GM23248 (cell line): Measurements from ENCODE around the gene ANHX. TPM values are rescaled to one million over a fixed set of nuclear protein-coding genes. Genes with fewer than 3 reads are reported as not detected.

Source experiments
- DNase-seq: peaks from one replicate; pipeline ENCODE4 v3.0.0-alpha.2; 2015
- H2AFZ ChIP-seq: fragments of 200-600 bp; sonication (generic); 2 replicates; pipeline ENCODE4 v1.6.1; 2016; ENCODE audit warnings: antibody characterized with exemption
- H3F3A ChIP-seq: fragments of 200-600 bp; sonication (generic); 2 replicates; pipeline ENCODE4 v1.6.1; 2016; ENCODE audit warnings: mild to moderate bottlenecking, antibody characterized with exemption, mixed run types; ENCODE audit not compliant: insufficient read depth
- H3K27ac ChIP-seq: fragments of 200-600 bp; sonication (generic); 2 replicates; pipeline ENCODE4 v1.5.1; 2016; ENCODE audit warnings: mild to moderate bottlenecking
- H3K27me3 ChIP-seq: fragments of 200-600 bp; sonication (generic); replicated peaks from 2 replicates; pipeline ENCODE4 v1.6.1; 2016; ENCODE audit warnings: mild to moderate bottlenecking; ENCODE audit not compliant: insufficient read depth
- H3K36me3 ChIP-seq: fragments of 200-600 bp; sonication (generic); 2 replicates; pipeline ENCODE4 v1.6.1; 2016; ENCODE audit warnings: low read depth, mild to moderate bottlenecking
- H3K4me1 ChIP-seq: fragments of 200-600 bp; sonication (generic); 2 replicates; pipeline ENCODE4 v1.6.1; 2016; ENCODE audit warnings: mild to moderate bottlenecking; ENCODE audit not compliant: insufficient read depth
- H3K4me2 ChIP-seq: fragments of 200-600 bp; sonication (generic); one replicate; pipeline ENCODE4 v1.6.1; 2016; ENCODE audit warnings: mild to moderate bottlenecking; ENCODE audit not compliant: unreplicated experiment
- H3K4me3 ChIP-seq: fragments of 200-600 bp; sonication (generic); 2 replicates; pipeline ENCODE4 v1.5.1; 2016; ENCODE audit warnings: mild to moderate bottlenecking
- H3K79me2 ChIP-seq: fragments of 200-600 bp; sonication (generic); 2 replicates; pipeline ENCODE4 v1.6.1; 2016; ENCODE audit warnings: mild to moderate bottlenecking; ENCODE audit not compliant: insufficient read depth
- H3K9ac ChIP-seq: fragments of 200-600 bp; sonication (generic); 2 replicates; pipeline ENCODE4 v1.6.1; 2016; ENCODE audit warnings: mild to moderate bottlenecking
- H3K9me2 ChIP-seq: fragments of 200-600 bp; sonication (generic); 2 replicates; pipeline ENCODE4 v1.6.1; 2016; ENCODE audit warnings: mixed run types, mild to moderate bottlenecking, moderate library complexity; ENCODE audit not compliant: insufficient read depth
- H3K9me3 ChIP-seq: fragments of 200-600 bp; sonication (generic); one replicate; pipeline ENCODE4 v1.6.1; 2017; ENCODE audit warnings: low read depth
- H4K20me1 ChIP-seq: fragments of 200-600 bp; sonication (generic); 2 replicates; pipeline ENCODE4 v1.6.0; 2016; ENCODE audit not compliant: insufficient read depth
- EZH2 ChIP-seq: fragments of 200-600 bp; sonication (generic); IDR thresholded peaks from 2 replicates; pipeline ENCODE4 v1.6.1; 2018; ENCODE audit warnings: antibody characterized with exemption, mild to moderate bottlenecking; ENCODE audit not compliant: insufficient read depth, poor library complexity, severe bottlenecking
- EZH2phosphoT487 ChIP-seq: fragments of 200-600 bp; sonication (generic); IDR thresholded peaks from 2 replicates; pipeline ENCODE4 v1.6.1; 2018; ENCODE audit warnings: antibody characterized with exemption, moderate library complexity, mild to moderate bottlenecking, low read depth; ENCODE audit not compliant: insufficient read depth
- WGBS, 2 experiments: methylation state at CpG; one replicate each; pipeline ENCODE4 v1.1.6; 2015 to 2017; ENCODE audit warnings: low lambda C conversion rate in 2 of 2, low coverage in 1 of 2; ENCODE audit errors: missing lambda C conversion rate in 2 of 2; 5-methylcytosine and 5-hydroxymethylcytosine counted together
- in situ Hi-C: fragments of 300-500 bp; cut with MboI; formaldehyde crosslinking; loops from 2 replicates; pipeline ENCODE4 v1.15.0; 2020
- polyA plus RNA-seq: library from polyadenylated mRNA; unstranded; fragments of >200 nt; fragmentation: Nextera tagmentation; extraction: Ambion mirVana; gene quantifications from 2 replicates; pipeline ENCODE4 v1.2.1, GENCODE V29; 2016
- total RNA-seq: library from RNA; depleted of rRNA; stranded (reverse); fragments of >200 nt; shearing (Covaris generic); gene quantifications from 2 replicates; pipeline ENCODE4 v1.2.3, GENCODE V29; 2014

ANHX gene
- total and polyA plus RNA-seq, 2 experiments from 2014 or later: not detected

DNA sequence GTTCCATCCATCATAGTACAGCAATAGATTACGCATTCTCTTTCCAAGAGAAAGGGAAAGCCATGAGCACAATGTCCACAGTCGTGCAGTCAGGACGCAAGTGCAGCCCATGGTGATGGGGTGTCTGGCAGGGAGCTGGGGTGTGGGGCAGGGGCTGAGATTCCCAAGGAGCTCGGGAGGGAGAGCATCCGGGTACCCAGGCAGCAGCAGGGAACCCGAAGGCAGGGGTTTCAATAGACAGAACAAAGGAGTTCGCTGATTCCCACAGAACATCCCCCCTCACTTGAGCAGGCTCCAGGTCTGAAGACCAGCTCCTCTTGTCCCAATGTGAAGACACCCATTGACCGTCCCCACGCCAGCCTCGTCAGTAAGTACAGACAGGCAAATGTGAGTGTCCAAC lies 13.5 kb downstream of the ANHX start:
- Histone ChIP-seq H4K20me1 (no peaks in the 10 kb centered on the region), H3K27ac (no peak overlapping the region), H3K27me3 (no peaks in the 10 kb centered on the region), H3K9ac (no peak overlapping the region), H3K9me3 (no peaks in the 10 kb centered on the region), H3K9me2 (no peaks in the 10 kb centered on the region), H3F3A (no peaks in the 10 kb centered on the region), H3K4me1 (no peaks in the 10 kb centered on the region), H3K4me3 (no peak overlapping the region), H3K36me3 (no peaks in the 10 kb centered on the region), H3K4me2 (no peak overlapping the region), H2AFZ (no peak overlapping the region), H3K79me2 (no peaks in the 10 kb centered on the region)
- DNase-seq: no peak
- in situ Hi-C loops: no loop called here
- 28 to 32% methylated on average over 10 of the region's 10 CpGs for WGBS, 2 experiments
- TF ChIP-seq EZH2phosphoT487: no peak
- no peak for TF ChIP-seq EZH2

- WGBS, 2 experiments: 54 to 57% methylated on average over 16 of the region's 16 CpGs
- Histone ChIP-seq H3K36me3 (no peaks in the 10 kb centered on the region), H3K4me3 (no peak overlapping the region), H3K9me3 (no peaks in the 10 kb centered on the region), H3K27me3 (no peaks in the 10 kb centered on the region), H2AFZ (no peak overlapping the region), H3K9me2 (no peaks in the 10 kb centered on the region), H3K4me2 (no peak overlapping the region), H4K20me1 (no peaks in the 10 kb centered on the region), H3K79me2 (no peaks in the 10 kb centered on the region), H3F3A (no peaks in the 10 kb centered on the region), H3K27ac (no peak overlapping the region), H3K9ac (no peak overlapping the region), H3K4me1 (no peaks in the 10 kb centered on the region)
- in situ Hi-C loops: no loop called here
- TF ChIP-seq EZH2phosphoT487: no peak
- no peak for TF ChIP-seq EZH2
- no peak for DNase-seq
These were observed 14.4 kb downstream of the ANHX start for GRCh38 chr12:133221241-133221640.

- Histone ChIP-seq H2AFZ (no peak overlapping the region), H3K9me2 (no peaks in the 10 kb centered on the region), H3K36me3 (no peaks in the 10 kb centered on the region), H3K4me2 (no peak overlapping the region), H3F3A (no peaks in the 10 kb centered on the region), H3K27me3 (no peaks in the 10 kb centered on the region), H3K4me3 (no peak overlapping the region), H3K4me1 (no peaks in the 10 kb centered on the region), H4K20me1 (no peaks in the 10 kb centered on the region), H3K27ac (no peak overlapping the region), H3K9ac (no peak overlapping the region), H3K9me3 (no peaks in the 10 kb centered on the region), H3K79me2 (no peaks in the 10 kb centered on the region)
- no peak for TF ChIP-seq EZH2
- in situ Hi-C loops: no loop called here
- WGBS, 2 experiments: 47 to 48% methylated on average over 6 of the region's 6 CpGs
- DNase-seq: no peak
These were observed 15.2 kb downstream of the ANHX start for GRCh38 chr12:133220521-133220920.

- H3K9me3 ChIP-seq: no peaks in the 10 kb centered on the region
- 38 to 41% methylated on average over 2 to 3 of the region's 3 CpGs for WGBS, 2 experiments
- TF ChIP-seq EZH2phosphoT487 (no peak), EZH2 (no peak)
These were observed 18.5 kb downstream of the ANHX start for GRCh38 chr12:133217219-133217618.

GRCh38 chr12:133215724-133216123 lies 20.0 kb downstream of the ANHX start:
- Histone ChIP-seq H3F3A (no peaks in the 10 kb centered on the region), H3K4me2 (no peak overlapping the region), H3K9ac (no peak overlapping the region), H3K4me1 (no peaks in the 10 kb centered on the region), H3K4me3 (no peak overlapping the region), H4K20me1 (no peaks in the 10 kb centered on the region), H2AFZ (no peak overlapping the region), H3K27ac (no peak overlapping the region), H3K36me3 (no peaks in the 10 kb centered on the region), H3K27me3 (no peaks in the 10 kb centered on the region), H3K9me2 (no peaks in the 10 kb centered on the region), H3K9me3 (no peaks in the 10 kb centered on the region), H3K79me2 (no peaks in the 10 kb centered on the region)
- 50 to 60% methylated on average over 3 of the region's 3 CpGs for WGBS, 2 experiments
- TF ChIP-seq EZH2phosphoT487: no peak
- no peak for TF ChIP-seq EZH2
- in situ Hi-C loops: no loop called here
- DNase-seq: no peak

More at GRCh38 chr12:133217219-133217618, 18.5 kb downstream of the ANHX start:
- Histone ChIP-seq H3K79me2 (no peaks in the 10 kb centered on the region), H3K4me2 (no peak overlapping the region), H2AFZ (no peak overlapping the region), H3K9ac (no peak overlapping the region), H4K20me1 (no peaks in the 10 kb centered on the region), H3K27me3 (no peaks in the 10 kb centered on the region), H3K9me2 (no peaks in the 10 kb centered on the region), H3K4me1 (no peaks in the 10 kb centered on the region), H3K36me3 (no peaks in the 10 kb centered on the region), H3K4me3 (no peak overlapping the region), H3F3A (no peaks in the 10 kb centered on the region), H3K27ac (no peak overlapping the region)
- DNase-seq: no peak
- in situ Hi-C loops: no loop called here
